Anterior cingulate cortex (tissue), 58 donors: ENCODE measurements around the gene C1orf141.
A peak's percentile ranks its signal among the peaks of the same experiment; 100 is the strongest.

Experiments
- DNase-seq, 58 donors: peaks; one replicate each; lab custom pipeline; 2025; lab: John Stamatoyannopoulos, UW

The C1orf141 gene

DNA sequence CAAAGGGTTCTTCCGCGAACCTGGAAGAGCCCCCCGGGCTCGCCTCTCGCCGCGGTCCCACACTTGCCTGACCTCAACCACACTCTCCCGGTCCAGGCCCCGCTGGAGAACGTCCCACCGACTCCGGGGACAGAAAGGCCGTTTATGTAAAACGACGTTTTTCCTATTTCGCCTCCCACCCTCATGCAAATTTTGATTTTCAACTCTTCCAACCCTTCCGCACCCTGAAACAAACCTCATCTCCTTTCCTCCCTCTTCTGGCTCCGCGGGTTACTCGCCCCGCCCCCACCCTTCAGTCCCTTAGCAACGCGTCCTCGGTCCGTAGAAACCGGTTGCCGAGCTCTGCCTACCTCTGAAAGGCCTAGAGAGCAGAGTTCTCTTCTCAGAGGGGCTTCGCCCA lies at the start of gene C1orf141:
TSS of gene C1orf141 (minus strand) at position 276 of the 400 bp plus-strand sequence. CDS start 7,730 bp downstream, outside the sequence.
- DNase-seq = peak in 16 of 58 donors; percentile 0 to 37 (median 4)

- DNase-seq = no peak
Observed at GRCh38 chr1:67175530-67176087, 40.8 kb upstream of the C1orf141 start.

DNA sequence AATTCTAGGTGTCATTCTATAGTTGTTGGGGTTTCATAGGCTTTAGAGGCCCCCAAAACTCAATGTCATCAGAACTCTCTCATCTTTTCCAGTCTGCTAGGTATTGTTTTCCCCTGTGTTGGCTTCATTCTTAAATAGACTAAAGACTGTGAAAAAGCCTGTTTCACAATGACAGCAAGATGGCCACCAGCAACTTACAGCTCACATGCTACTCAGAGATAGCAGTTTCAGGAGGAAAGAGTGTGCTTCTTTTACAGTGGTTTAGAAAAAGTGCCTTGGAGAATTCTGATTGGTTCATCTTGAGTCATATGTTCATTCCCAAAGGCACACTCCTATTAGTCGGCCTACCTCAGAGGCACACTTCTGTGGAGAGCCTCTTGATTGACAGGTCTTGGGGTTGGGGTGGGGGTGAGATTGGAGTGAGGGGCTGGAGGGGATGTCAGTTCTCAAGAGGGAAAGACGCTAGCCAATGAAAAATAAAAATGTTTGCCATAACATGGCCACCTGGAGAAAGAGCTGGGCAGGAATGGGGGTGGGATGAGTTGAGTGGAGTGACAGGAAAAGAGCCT lies 40.0 kb upstream of the C1orf141 start:
- no peak for DNase-seq

GRCh38 chr1:67173988-67174387 lies 39.2 kb upstream of the C1orf141 start:
- no peak for DNase-seq

DNA sequence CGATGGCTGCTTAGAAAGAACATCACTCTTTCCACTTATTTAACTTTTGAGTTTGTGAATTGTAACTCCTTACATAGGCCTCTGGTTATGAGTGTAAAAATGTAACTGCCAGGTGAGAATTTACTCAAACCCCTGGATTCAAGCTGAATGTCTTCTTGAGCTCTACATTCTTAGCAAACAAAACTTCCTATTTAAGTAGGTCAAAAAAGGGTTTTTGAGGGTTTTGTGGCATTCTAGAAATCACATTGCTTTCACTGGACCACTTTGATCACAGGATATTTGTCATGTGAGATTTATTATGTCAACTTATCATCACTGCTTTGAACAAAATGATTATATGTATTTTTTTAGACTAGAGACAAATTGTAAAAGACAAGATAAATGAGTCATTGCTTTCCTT lies 37.2 kb upstream of the C1orf141 start:
- DNase-seq = no peak

DNA sequence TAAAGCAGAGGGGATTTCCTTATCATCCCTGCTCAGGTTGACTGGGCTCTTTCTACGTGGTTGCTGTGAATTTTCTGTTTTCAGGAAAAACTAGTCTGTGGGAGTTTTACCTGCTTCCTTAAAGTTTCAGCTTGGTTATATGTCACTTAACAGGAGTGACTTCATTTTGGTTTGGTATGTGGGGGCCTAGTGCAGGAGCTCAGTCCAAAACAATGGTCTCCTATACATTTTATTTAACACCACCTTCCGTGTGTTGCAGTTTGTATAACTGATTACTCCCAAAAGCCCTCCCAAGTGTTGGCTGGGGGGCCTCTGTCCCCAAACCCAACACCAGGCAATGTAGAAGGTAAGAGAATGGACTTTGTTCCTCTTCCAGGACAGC lies 36.8 kb upstream of the C1orf141 start:
- DNase-seq = no peak

- no peak for DNase-seq
Observed at GRCh38 chr1:67170751-67171573, 36.2 kb upstream of the C1orf141 start.

GRCh38 chr1:67169932-67170331 lies 35.2 kb upstream of the C1orf141 start:
- DNase-seq = no peak

DNA sequence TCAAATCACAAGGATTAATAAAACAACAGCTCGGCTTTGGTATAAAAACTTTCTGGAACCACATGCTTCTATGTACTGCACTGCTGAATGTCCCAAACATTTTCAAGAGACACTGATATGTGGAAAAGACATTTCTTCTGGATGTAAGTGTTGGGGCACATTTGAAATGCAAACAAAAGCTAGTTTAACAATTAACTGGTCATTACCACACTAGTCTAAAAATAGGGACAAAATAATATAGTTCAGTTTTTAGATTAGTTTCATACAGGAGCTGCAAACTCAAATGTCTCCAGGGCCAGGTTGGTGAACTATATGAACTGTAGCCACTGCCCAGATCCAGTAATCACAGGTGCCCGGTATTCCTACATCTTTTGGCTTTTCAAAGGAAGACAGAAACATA lies 34.7 kb upstream of the C1orf141 start:
- no peak for DNase-seq

DNA sequence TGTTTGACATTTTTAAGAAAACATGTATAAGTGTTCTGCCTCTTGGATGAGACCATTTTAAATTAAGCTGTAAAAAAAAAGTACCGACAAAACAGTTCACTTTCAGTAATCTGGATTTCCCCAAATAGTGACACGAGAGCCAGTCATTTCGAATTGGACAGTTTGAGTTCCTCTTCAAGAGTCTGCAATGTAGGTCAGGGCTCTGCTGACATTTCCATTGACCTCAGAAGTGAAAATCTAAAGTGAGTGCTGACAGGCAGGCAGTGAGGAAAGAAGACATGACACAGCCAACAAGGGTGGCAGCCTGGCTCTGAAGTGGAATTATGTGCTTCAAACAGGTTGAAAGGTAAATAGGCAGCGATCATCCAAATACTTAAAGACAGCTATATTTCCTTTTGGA lies 31.4 kb upstream of the C1orf141 start, which contains the start of gene IL23R:
TSS of gene IL23R (plus strand) at position 259 of the 400 bp plus-strand sequence. CDS start 1,667 bp downstream, outside the sequence.
- no peak for DNase-seq

- no peak for DNase-seq
Observed at GRCh38 chr1:67165468-67166041, 30.8 kb upstream of the C1orf141 start.

- DNase-seq = no peak
Observed at GRCh38 chr1:67162954-67163353, 28.2 kb upstream of the C1orf141 start.

- no peak for DNase-seq
Observed at GRCh38 chr1:67159233-67159632, 24.5 kb upstream of the C1orf141 start.

DNA sequence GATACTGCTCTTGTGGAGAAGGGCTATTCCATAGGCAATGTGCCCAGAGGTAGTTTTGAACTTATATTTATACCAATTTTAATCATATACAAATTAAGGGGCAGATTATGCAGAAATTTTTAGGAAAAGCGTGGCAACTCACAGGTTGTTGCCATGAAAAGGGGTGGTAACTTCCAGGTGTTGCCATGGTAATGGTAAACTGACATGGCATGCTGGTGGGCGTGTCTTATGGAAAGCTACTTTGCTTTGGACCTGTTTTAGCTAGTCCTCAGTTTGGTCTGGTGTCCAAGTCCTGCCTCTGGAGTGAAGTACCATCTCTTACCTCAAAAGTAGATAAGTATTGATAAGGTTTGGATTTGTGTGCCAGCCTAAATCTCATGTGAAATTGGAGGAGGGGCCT lies 23.6 kb upstream of the C1orf141 start:
- DNase-seq = no peak

- DNase-seq = no peak
Observed at GRCh38 chr1:67150931-67151330, 16.2 kb upstream of the C1orf141 start.

DNA sequence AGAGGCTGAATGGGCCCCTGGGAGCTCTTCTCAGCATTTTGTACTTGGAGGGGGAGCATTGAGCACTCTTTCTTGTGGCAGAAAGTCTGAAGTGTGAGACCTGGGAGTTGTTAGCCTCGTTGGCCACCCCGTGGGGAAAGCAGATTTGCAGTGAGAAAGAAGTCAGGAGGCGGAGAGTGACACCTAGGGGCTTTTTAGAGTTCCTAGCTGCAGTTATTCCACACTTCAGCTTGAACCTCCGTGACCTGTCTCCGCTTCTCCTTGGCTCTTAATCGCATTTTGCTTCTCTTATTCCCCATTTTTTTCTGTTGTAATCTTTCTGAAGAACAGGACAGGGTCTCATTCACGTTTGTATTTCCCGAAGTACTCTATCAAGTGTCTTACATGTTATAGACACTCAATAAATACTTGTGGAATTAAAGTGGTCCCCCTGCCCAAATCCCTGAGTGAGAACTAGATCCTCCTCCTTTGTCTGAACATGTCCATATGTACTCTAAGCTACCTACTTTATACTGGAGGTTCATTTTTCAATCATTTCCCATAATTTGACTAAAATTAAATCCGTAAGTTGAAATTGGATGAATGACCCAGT lies 14.5 kb upstream of the C1orf141 start:
- peak in 46 of 58 donors; percentile 0 to 72 (median 30) for DNase-seq

- DNase-seq = no peak
Observed at GRCh38 chr1:67148516-67149178, 13.9 kb upstream of the C1orf141 start.

DNA sequence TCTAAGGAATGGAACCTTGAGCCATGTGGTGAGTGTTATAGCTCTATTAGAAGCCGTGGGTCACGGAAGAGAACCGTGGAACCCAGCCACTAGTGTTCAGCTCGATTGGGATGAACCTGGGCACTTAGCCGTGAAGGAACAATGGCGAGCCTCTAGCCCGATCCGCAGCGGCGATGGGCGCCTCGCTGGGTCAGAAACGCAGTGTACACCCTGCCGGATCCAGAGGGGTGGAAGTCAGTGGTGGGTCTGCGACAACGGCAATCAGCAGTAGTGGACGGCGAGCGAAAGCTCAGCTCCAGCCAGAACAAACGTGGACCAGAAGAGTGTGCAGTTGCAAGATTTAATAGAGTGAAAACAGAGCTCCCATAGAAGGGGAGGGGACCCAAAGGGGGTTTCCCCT lies 13.2 kb upstream of the C1orf141 start:
- peak in 1 of 58 donors; percentile 4 for DNase-seq

GRCh38 chr1:67146539-67146938 lies 11.8 kb upstream of the C1orf141 start:
- DNase-seq = no peak

DNA sequence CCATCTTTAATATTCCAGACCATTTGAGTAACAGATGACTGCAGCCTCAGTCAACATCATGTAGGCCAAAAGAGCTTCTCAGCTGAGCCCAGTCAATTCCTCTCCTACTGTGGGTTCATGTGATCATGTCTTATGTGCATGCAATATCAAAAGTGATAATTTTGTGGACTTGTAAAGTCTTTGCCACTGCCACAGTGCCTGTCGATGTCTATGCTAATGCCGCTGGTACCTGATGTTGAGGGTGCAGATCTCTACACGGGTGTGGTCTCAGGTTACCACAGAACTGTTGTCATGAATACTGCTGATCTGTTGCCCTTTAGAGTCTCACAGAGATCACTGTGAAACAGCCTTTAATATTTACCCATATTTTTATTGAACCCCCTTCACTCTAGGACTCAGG lies 11.3 kb upstream of the C1orf141 start:
- no peak for DNase-seq
